Keratinocyte (primary cell): ENCODE results near the gene C20orf204. TPM values are rescaled to one million over a fixed set of nuclear protein-coding genes. Genes with fewer than 3 reads are reported as not detected.
A peak's percentile ranks its signal among the peaks of the same experiment; 100 is the strongest.

ENCODE experiments used
- DNase-seq: peaks from one replicate; pipeline ENCODE4 v3.0.0-alpha.2; 2011; ENCODE audit warnings: low read depth, missing footprints, low spot score
- FAIRE-seq: peaks from 2 replicates; lab custom pipeline; 2011; peaks lifted over from hg19 to GRCh38; lab: Jason Lieb, UNC
- H2AFZ ChIP-seq: 2 replicates; pipeline ENCODE4 v1.6.0; 2012; ENCODE audit warnings: low read length, control low read depth, inconsistent platforms; ENCODE audit not compliant: control insufficient read depth
- H3K27ac ChIP-seq: 2 replicates; pipeline ENCODE4 v1.5.1; 2011; ENCODE audit warnings: low read length; ENCODE audit not compliant: control insufficient read depth, insufficient read depth
- H3K27me3 ChIP-seq: 3 replicates; pipeline ENCODE4 v1.6.0; 2011; ENCODE audit warnings: low read length; ENCODE audit not compliant: control insufficient read depth, insufficient read depth; ENCODE audit errors: extremely low read depth
- H3K36me3 ChIP-seq, 2 experiments: 2 replicates in 1 of 2; 3 replicates in 1 of 2; pipeline ENCODE4 v1.5.1; 2011; ENCODE audit warnings: low read length in 2 of 2, mild to moderate bottlenecking in 1 of 2; ENCODE audit not compliant: control insufficient read depth in 2 of 2, insufficient read depth in 2 of 2; ENCODE audit errors: extremely low read depth in 1 of 2
- H3K4me1 ChIP-seq: 3 replicates; pipeline ENCODE4 v1.5.1; 2011; ENCODE audit warnings: low read length; ENCODE audit not compliant: control insufficient read depth, insufficient read depth; ENCODE audit errors: extremely low read depth
- H3K4me2 ChIP-seq: 3 replicates; pipeline ENCODE4 v1.6.0; 2011; ENCODE audit warnings: low read depth, low read length; ENCODE audit not compliant: control insufficient read depth, insufficient read depth; ENCODE audit errors: extremely low read depth
- H3K4me3 ChIP-seq, 3 experiments: fragments of 200-600 bp in 1 of 3; sonication (generic) in 1 of 3; 2 replicates in 2 of 3; 3 replicates in 1 of 3; pipeline ENCODE4 v1.5.1; 2011 to 2016; ENCODE audit warnings: low read length in 3 of 3, mild to moderate bottlenecking in 3 of 3, control low read depth in 2 of 3, inconsistent platforms in 1 of 3, low read depth in 1 of 3, mixed read lengths in 1 of 3, mixed run types in 1 of 3, moderate library complexity in 1 of 3; ENCODE audit not compliant: control insufficient read depth in 2 of 3, insufficient read depth in 2 of 3; ENCODE audit errors: extremely low read depth in 1 of 3
- H3K79me2 ChIP-seq: 2 replicates; pipeline ENCODE4 v1.6.0; 2012; ENCODE audit warnings: low read length; ENCODE audit not compliant: control insufficient read depth, insufficient read depth
- H3K9ac ChIP-seq: 3 replicates; pipeline ENCODE4 v1.6.0; 2011; ENCODE audit warnings: low read length; ENCODE audit not compliant: control insufficient read depth, insufficient read depth; ENCODE audit errors: extremely low read depth
- H3K9me1 ChIP-seq: 3 replicates; pipeline ENCODE4 v1.6.0; 2011; ENCODE audit warnings: low read length; ENCODE audit not compliant: control insufficient read depth, insufficient read depth; ENCODE audit errors: extremely low read depth
- H3K9me3 ChIP-seq: 2 replicates; pipeline ENCODE4 v1.5.1; 2012; ENCODE audit warnings: low read depth, low read length; ENCODE audit not compliant: control insufficient read depth
- H4K20me1 ChIP-seq: 3 replicates; pipeline ENCODE4 v1.6.0; 2011; ENCODE audit warnings: low read length; ENCODE audit not compliant: control insufficient read depth, insufficient read depth; ENCODE audit errors: extremely low read depth
- CTCF ChIP-seq, 3 experiments: IDR thresholded peaks in 1 of 3; conservative IDR thresholded peaks in 1 of 3; optimal IDR thresholded peaks in 1 of 3; 2 replicates in 2 of 3; 3 replicates in 1 of 3; pipeline versions ENCODE3 to v1.5.1; 2011; ENCODE audit warnings: low read length in 3 of 3, mild to moderate bottlenecking in 3 of 3, moderate library complexity in 2 of 3, control low read depth in 1 of 3, inconsistent platforms in 1 of 3; ENCODE audit not compliant: insufficient read depth in 2 of 3; ENCODE audit errors: extremely low read depth in 1 of 3
- EZH2 ChIP-seq: IDR thresholded peaks from one replicate; pipeline ENCODE4 v1.6.1; 2012; ENCODE audit warnings: inconsistent platforms, mild to moderate bottlenecking, low read length, moderate library complexity
- dilution Hi-C: fragments of 300-500 bp; cut with MboI; formaldehyde crosslinking; loops from one replicate; pipeline ENCODE4 v1.7.0; 2020; ENCODE audit warnings: low sequenced_read_pairs; ENCODE audit not compliant: extremely low pct_ligation_motif_present
- polyA plus RNA-seq, 5 experiments: library from polyadenylated mRNA; depleted of rRNA in 3 of 5; stranded (reverse) in 3 of 5; stranded (forward) in 1 of 5; unstranded in 1 of 5; fragments of >200 nt; gene quantifications; 1 replicate in 1 of 5; 2 replicates in 3 of 5; 3 replicates in 1 of 5; pipeline versions ENCODE4 v1.2.1 to v1.2.3, GENCODE V29; 2011 to 2012; ENCODE audit warnings: missing spikeins in 2 of 5, low read depth in 1 of 5, low replicate concordance in 1 of 5

C20orf204 gene
- polyA plus RNA-seq, 1 donor (not counting 4 experiments of a cell fraction or from before 2014, with no cell fraction given): 0.08 TPM

DNA sequence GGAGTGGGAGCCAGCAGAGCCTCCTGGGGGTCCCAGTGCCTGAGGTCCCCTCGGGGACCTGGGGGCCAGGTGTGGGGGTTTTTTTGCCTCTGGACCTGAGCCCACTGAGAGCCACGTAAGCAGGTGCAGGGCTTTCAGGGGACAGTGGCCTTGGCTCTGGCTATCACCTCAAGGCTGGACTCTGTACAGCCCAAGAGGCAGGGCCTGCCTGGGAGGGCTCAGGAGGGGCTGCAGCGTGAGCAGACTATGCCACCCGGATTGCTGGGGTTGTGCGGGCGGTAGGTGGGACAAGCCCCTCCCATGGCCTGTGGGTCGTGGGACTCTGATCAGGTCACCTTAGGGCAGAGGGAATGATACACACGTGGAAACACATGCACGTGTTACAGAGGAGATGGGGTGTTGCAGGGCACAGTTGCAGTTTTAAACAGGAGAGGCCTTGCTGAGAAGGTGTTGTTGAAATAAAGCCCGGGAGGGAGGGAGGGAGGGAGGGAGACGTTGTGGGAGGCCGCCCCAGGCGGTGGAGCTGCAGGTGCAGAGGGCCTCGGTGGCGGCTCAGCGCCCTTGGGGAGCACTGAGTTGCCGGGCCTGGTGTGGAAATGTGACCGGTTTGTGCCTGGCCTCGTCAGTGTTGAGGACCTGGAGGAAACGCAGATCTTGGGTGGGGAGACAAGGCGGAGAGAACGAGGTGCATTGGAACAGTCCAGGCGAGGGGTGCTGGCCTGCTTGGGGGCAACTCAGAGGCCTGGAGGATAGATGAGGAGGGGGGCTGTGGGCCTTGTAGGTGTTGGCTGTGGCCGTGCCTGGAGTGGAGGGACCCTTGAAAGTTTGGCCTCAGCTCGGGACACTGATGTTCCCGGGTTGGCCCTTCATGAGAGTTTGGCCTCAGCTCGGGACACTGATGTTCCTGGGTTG is 29.3 kb downstream of the C20orf204 start:
- Histone ChIP-seq H3K9me1 (no peaks in the 10 kb centered on the region), H2AFZ (no peak overlapping the region), H3K9ac (no peak overlapping the region), H3K9me3 (no peaks in the 10 kb centered on the region), H3K4me2 (peak overlapping the region; percentile 32), H4K20me1 (no peaks in the 10 kb centered on the region), H3K4me1 (peaks cover 42% of the 10 kb centered on the region), H3K79me2 (no peaks in the 10 kb centered on the region), H3K27me3 (no peaks in the 10 kb centered on the region), H3K36me3 (no peaks in the 10 kb centered on the region), H3K27ac (no peak overlapping the region), H3K4me3 (no peak overlapping the region)
- TF ChIP-seq EZH2 (no peak), CTCF (optimal IDR thresholded peaks at IDR 0.05 in 1 of 3, IDR thresholded peaks at IDR 0.05 in 1 of 3, conservative IDR thresholded peaks at IDR 0.05 in 1 of 3; ENCODE audit: extremely low read depth in 1 of 3, insufficient read depth in 2 of 3, low read length in 3 of 3) (no peak)
- no peak for DNase-seq
- dilution Hi-C loops: no loop called here
- no peak for FAIRE-seq

- no peak overlapping the region for H3K9ac ChIP-seq
- peak overlapping the region; percentile 32 for H3K4me2 ChIP-seq
- H3K79me2 ChIP-seq: no peaks in the 10 kb centered on the region
- no peaks in the 10 kb centered on the region for H3K36me3 ChIP-seq
- peaks cover 42% of the 10 kb centered on the region for H3K4me1 ChIP-seq
- H3K27me3 ChIP-seq: no peaks in the 10 kb centered on the region
- dilution Hi-C loops: no loop called here
- no peak overlapping the region for H3K27ac ChIP-seq
- FAIRE-seq: no peak
- H3K9me3 ChIP-seq: no peaks in the 10 kb centered on the region
- TF ChIP-seq EZH2 (no peak), CTCF (optimal IDR thresholded peaks at IDR 0.05 in 1 of 3, IDR thresholded peaks at IDR 0.05 in 1 of 3, conservative IDR thresholded peaks at IDR 0.05 in 1 of 3; ENCODE audit: extremely low read depth in 1 of 3, insufficient read depth in 2 of 3, low read length in 3 of 3) (no peak)
- no peaks in the 10 kb centered on the region for H4K20me1 ChIP-seq
- DNase-seq: no peak
- H3K9me1 ChIP-seq: no peaks in the 10 kb centered on the region
- H2AFZ ChIP-seq: no peak overlapping the region
- H3K4me3 ChIP-seq: no peak overlapping the region
Observed at GRCh38 chr20:64065974-64066343, 30.0 kb downstream of the C20orf204 start.
